ENCODE results near the gene STK31. TPM values are rescaled to one million over a fixed set of nuclear protein-coding genes. Genes with fewer than 3 reads are reported as not detected.
A peak's percentile ranks its signal among the peaks of the same experiment; 100 is the strongest.
"Not testable (repeated sequence)": the region's sequence is repeated elsewhere in the genome, so short reads cannot be mapped to it uniquely, and the experiment has no call there.

Gene STK31
- total RNA-seq, 1 donor from 2014 or later: not detected

GRCh38 chr7:23802720-23803397, 92.8 kb downstream of the STK31 start:
- H3K4me1 Mint-ChIP-seq: no peaks in the 10 kb centered on the region
- H3K27me3 Mint-ChIP-seq: no peaks in the 10 kb centered on the region
- H3K9me3 Mint-ChIP-seq: peaks cover under 1% of the 10 kb centered on the region
- intact Hi-C loops (cut with micrococcal nuclease): no loop called here
- H3K27ac Mint-ChIP-seq: no peak overlapping the region
- H3K4me3 Mint-ChIP-seq: no peak overlapping the region
- no peak for DNase-seq
- H3K36me3 Mint-ChIP-seq (ENCODE audit: low read depth): no peaks in the 10 kb centered on the region

GRCh38 chr7:23804707-23805106, 94.7 kb downstream of the STK31 start:
- H3K27ac Mint-ChIP-seq: no peak overlapping the region
- DNase-seq: no peak
- intact Hi-C loops (cut with micrococcal nuclease): no loop called here
- no peak overlapping the region for H3K4me3 Mint-ChIP-seq
- H3K9me3 Mint-ChIP-seq: no peaks in the 10 kb centered on the region
- no peaks in the 10 kb centered on the region for H3K27me3 Mint-ChIP-seq
- H3K4me1 Mint-ChIP-seq: no peaks in the 10 kb centered on the region
- H3K36me3 Mint-ChIP-seq (ENCODE audit: low read depth): no peaks in the 10 kb centered on the region

GRCh38 chr7:23808421-23808820, 98.4 kb downstream of the STK31 start:
- DNase-seq: no peak
- H3K27ac Mint-ChIP-seq: no peak overlapping the region
- H3K4me1 Mint-ChIP-seq: peaks cover 2% of the 10 kb centered on the region
- no peaks in the 10 kb centered on the region for H3K36me3 Mint-ChIP-seq (ENCODE audit: low read depth)
- no peak overlapping the region for H3K4me3 Mint-ChIP-seq
- intact Hi-C loops (cut with micrococcal nuclease): no loop called here
- no peaks in the 10 kb centered on the region for H3K27me3 Mint-ChIP-seq
- no peaks in the 10 kb centered on the region for H3K9me3 Mint-ChIP-seq

- no peak overlapping the region for H3K4me3 Mint-ChIP-seq
- no peaks in the 10 kb centered on the region for H3K9me3 Mint-ChIP-seq
- no peak overlapping the region for H3K27ac Mint-ChIP-seq
- no peak for DNase-seq
- no peaks in the 10 kb centered on the region for H3K27me3 Mint-ChIP-seq
- H3K4me1 Mint-ChIP-seq: peaks cover 2% of the 10 kb centered on the region
- no peaks in the 10 kb centered on the region for H3K36me3 Mint-ChIP-seq (ENCODE audit: low read depth)
- intact Hi-C loops (cut with micrococcal nuclease): no loop called here
Measured at GRCh38 chr7:23810099-23810498, 100.1 kb downstream of the STK31 start.

- no peaks in the 10 kb centered on the region for H3K27me3 Mint-ChIP-seq
- H3K36me3 Mint-ChIP-seq (ENCODE audit: low read depth): no peaks in the 10 kb centered on the region
- no peak overlapping the region for H3K27ac Mint-ChIP-seq
- no peak overlapping the region for H3K4me3 Mint-ChIP-seq
- DNase-seq: no peak
- H3K4me1 Mint-ChIP-seq: peaks cover 2% of the 10 kb centered on the region
- H3K9me3 Mint-ChIP-seq: no peaks in the 10 kb centered on the region
- intact Hi-C loops (cut with micrococcal nuclease): no loop called here
Measured at GRCh38 chr7:23811540-23811939, 101.5 kb downstream of the STK31 start.

GRCh38 chr7:23828125-23828524, 118.1 kb downstream of the STK31 start:
- H3K27ac Mint-ChIP-seq; H3K4me1 Mint-ChIP-seq; H3K27me3 Mint-ChIP-seq; H3K36me3 Mint-ChIP-seq (ENCODE audit: low read depth); DNase-seq; H3K4me3 Mint-ChIP-seq; intact Hi-C loops (cut with micrococcal nuclease): not testable (repeated sequence)
- H3K9me3 Mint-ChIP-seq: peaks cover 17% of the 10 kb centered on the region

- H3K4me3 Mint-ChIP-seq; H3K27ac Mint-ChIP-seq; DNase-seq; H3K27me3 Mint-ChIP-seq; intact Hi-C loops (cut with micrococcal nuclease); H3K4me1 Mint-ChIP-seq; H3K36me3 Mint-ChIP-seq (ENCODE audit: low read depth): not testable (repeated sequence)
- peaks cover 20% of the 10 kb centered on the region for H3K9me3 Mint-ChIP-seq
Measured at GRCh38 chr7:23832733-23833132, 122.7 kb downstream of the STK31 start.

- Mint-ChIP-seq H3K4me1 (no peaks in the 10 kb centered on the region), H3K4me3 (no peak overlapping the region), H3K27me3 (no peaks in the 10 kb centered on the region), H3K27ac (no peak overlapping the region), H3K9me3 (peaks cover 20% of the 10 kb centered on the region), H3K36me3 (ENCODE audit: low read depth) (no peaks in the 10 kb centered on the region)
- intact Hi-C loops (cut with micrococcal nuclease): no loop called here
- no peak for DNase-seq
Measured at GRCh38 chr7:23833405-23833804, 123.4 kb downstream of the STK31 start.

GRCh38 chr7:23844837-23845236, 134.8 kb downstream of the STK31 start:
- H3K4me3 Mint-ChIP-seq; H3K36me3 Mint-ChIP-seq (ENCODE audit: low read depth); H3K27ac Mint-ChIP-seq; intact Hi-C loops (cut with micrococcal nuclease); H3K27me3 Mint-ChIP-seq; H3K4me1 Mint-ChIP-seq; DNase-seq: not testable (repeated sequence)
- H3K9me3 Mint-ChIP-seq: peaks cover 15% of the 10 kb centered on the region

GRCh38 chr7:23852135-23852534, 142.1 kb downstream of the STK31 start:
- Mint-ChIP-seq H3K4me1 (no peaks in the 10 kb centered on the region), H3K36me3 (ENCODE audit: low read depth) (no peaks in the 10 kb centered on the region), H3K27ac (no peak overlapping the region), H3K27me3 (peaks cover 2% of the 10 kb centered on the region), H3K4me3 (no peak overlapping the region), H3K9me3 (peaks cover 11% of the 10 kb centered on the region)
- DNase-seq: no peak
- intact Hi-C loops (cut with micrococcal nuclease): no loop called here

- no peak for DNase-seq
- H3K4me1 Mint-ChIP-seq: no peaks in the 10 kb centered on the region
- H3K9me3 Mint-ChIP-seq: peaks cover 7% of the 10 kb centered on the region
- peaks cover 2% of the 10 kb centered on the region for H3K27me3 Mint-ChIP-seq
- H3K36me3 Mint-ChIP-seq (ENCODE audit: low read depth): no peaks in the 10 kb centered on the region
- no peak overlapping the region for H3K27ac Mint-ChIP-seq
- intact Hi-C loops (cut with micrococcal nuclease): no loop called here
- H3K4me3 Mint-ChIP-seq: no peak overlapping the region
Measured at GRCh38 chr7:23852988-23853387, 143.0 kb downstream of the STK31 start.

GRCh38 chr7:23863209-23863787, 153.3 kb downstream of the STK31 start:
- Mint-ChIP-seq H3K27me3 (peaks cover 16% of the 10 kb centered on the region), H3K4me3 (no peak overlapping the region)
- DNase-seq: peak; percentile 60

GRCh38 chr7:23864973-23865372, 155.0 kb downstream of the STK31 start:
- H3K36me3 Mint-ChIP-seq (ENCODE audit: low read depth): no peaks in the 10 kb centered on the region
- peaks cover 19% of the 10 kb centered on the region for H3K27me3 Mint-ChIP-seq
- H3K27ac Mint-ChIP-seq: no peak overlapping the region
- no peak for DNase-seq
- H3K9me3 Mint-ChIP-seq: no peaks in the 10 kb centered on the region
- H3K4me1 Mint-ChIP-seq: no peaks in the 10 kb centered on the region
- intact Hi-C loops (cut with micrococcal nuclease): loop anchor here (5.0 to 10.0 kb wide), 3 partner anchors 420 to 1230 kb away; partner anchors contain the start of gene NPY
- no peak overlapping the region for H3K4me3 Mint-ChIP-seq

More at GRCh38 chr7:23863209-23863787, 153.3 kb downstream of the STK31 start:
- Mint-ChIP-seq H3K27ac (no peak overlapping the region), H3K9me3 (no peaks in the 10 kb centered on the region), H3K36me3 (ENCODE audit: low read depth) (no peaks in the 10 kb centered on the region), H3K4me1 (no peaks in the 10 kb centered on the region)
- intact Hi-C loops (cut with micrococcal nuclease): loop anchor here (5.0 to 10.0 kb wide), 3 partner anchors 422 to 1232 kb away; partner anchors contain the start of gene NPY

GRCh38 chr7:23873306-23873705, 163.3 kb downstream of the STK31 start:
- no peak overlapping the region for H3K27ac Mint-ChIP-seq
- DNase-seq: no peak
- peaks cover 14% of the 10 kb centered on the region for H3K27me3 Mint-ChIP-seq
- intact Hi-C loops (cut with micrococcal nuclease): no loop called here
- H3K4me3 Mint-ChIP-seq: no peak overlapping the region
- no peaks in the 10 kb centered on the region for H3K4me1 Mint-ChIP-seq
- H3K36me3 Mint-ChIP-seq (ENCODE audit: low read depth): no peaks in the 10 kb centered on the region
- H3K9me3 Mint-ChIP-seq: no peaks in the 10 kb centered on the region

- H3K4me3 Mint-ChIP-seq; DNase-seq; intact Hi-C loops (cut with micrococcal nuclease); H3K27me3 Mint-ChIP-seq; H3K36me3 Mint-ChIP-seq (ENCODE audit: low read depth); H3K4me1 Mint-ChIP-seq; H3K27ac Mint-ChIP-seq; H3K9me3 Mint-ChIP-seq: not testable (repeated sequence)
Measured at GRCh38 chr7:23876526-23876925, 166.5 kb downstream of the STK31 start.

Measured in activated CD4-positive, alpha-beta T cell treated with anti-CD3 and anti-CD28 coated beads, Interleukin-2, amount 10 ng/mL, durations not matched to agents 24 days and 14 days (primary cell).